ENCODE measurements around the gene FMNL1.
A peak's percentile ranks its signal among the peaks of the same experiment; 100 is the strongest.

The FMNL1 gene

GRCh38 chr17:45266372-45266926 lies 44.8 kb downstream of the FMNL1 start:
- DNase-seq = no peak
- intact Hi-C loops (cut with DNase I) = no loop called here

DNA sequence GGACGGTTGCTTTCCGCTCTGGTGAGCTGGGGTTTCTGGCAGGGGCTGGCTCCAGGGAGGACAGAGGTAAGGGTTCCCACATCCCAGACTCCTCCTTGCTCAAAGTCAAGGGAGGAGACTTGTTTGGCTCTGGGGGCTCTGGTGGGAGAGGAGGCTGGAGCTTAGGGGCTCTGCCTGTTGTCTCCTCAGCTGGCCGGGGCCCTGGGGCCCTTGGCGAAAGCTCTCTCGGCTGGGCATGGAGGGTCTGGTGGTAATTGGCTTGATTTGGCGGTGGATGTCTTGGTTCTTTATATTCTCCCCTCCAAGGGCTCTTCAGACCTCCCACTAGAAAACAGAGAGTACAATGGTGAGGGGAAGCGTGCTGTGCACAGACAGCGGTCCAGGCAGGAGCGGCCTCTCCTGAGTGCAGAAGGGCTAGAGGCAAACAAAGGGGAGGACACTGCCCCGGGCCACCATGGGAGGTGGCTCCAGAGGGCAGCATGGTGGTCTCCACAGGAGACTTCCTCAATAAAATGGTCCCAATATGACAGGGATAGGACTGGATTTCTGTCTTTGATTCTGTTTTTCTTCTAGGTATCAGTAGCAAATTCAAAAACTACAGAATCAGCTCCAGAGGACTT lies 45.9 kb downstream of the FMNL1 start:
- intact Hi-C loops (cut with DNase I) = no loop called here
- DNase-seq = no peak

DNA sequence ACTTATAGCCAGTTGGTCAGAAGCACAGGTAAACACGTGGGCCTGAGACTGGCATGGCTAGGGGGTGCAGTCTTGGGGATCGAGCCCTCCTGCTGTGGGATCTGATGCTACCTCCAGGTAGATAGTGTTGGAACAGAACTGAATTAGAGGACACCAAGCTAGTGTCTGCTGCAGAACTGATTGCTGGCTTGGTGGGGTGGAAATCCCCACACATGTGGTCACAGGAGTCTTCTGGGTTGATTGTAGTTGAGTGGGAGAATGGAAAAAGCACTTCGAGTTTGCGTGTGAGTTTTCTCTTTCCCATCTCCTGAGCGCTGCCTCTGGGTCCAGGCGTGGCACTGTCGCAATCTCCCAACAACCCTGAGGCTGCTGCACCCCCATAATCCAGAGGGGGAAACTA lies 48.2 kb downstream of the FMNL1 start:
- no peak for DNase-seq
- intact Hi-C loops (cut with DNase I) = no loop called here

DNA sequence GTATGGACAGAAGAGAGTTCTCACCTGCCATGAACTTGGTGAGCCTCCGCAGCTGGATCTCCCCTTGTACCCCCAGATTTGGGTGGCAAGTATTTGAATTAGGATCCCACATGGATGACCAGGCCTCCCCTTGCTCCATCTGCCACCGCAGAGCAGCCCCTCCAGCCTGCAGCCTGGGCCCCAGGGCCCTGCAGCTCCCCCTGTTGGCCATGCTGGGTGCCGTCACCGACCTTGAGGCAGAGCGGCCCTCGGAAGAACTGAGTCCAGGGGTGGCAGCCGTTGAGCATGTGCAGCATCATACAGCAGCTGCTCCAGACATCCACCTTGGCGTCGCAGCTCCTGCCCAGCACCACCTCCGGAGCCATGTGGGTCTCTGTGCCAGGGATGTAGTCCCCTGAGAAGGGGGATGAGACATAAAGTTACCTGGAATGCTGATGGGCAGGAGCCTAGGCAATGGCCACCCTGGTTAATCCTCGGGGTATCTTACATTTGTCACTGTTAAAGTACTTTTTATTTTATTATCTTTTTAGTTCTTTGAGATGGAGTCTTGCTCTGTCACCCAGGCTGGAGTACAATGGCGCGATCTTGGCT lies 49.2 kb downstream of the FMNL1 start:
- no peak for DNase-seq
- intact Hi-C loops (cut with DNase I) = no loop called here

DNA sequence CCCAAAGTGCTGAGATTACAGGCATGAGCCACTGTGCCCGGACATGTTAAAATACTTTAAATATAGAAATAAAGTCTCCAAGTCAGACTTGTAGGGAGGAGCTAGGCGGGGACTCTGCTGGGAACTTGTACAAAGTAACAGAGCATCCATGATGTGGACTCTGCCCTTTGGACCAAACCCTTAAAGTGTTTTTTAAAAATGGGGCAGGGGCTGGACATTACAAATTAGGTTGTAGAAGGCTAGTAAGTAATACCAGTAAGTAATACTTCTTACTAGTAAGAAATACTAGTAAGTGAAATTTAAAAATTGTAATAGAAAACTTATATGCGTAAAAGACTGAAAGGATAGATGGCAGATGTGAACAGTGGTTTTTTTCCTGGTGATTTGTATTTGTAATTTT lies 49.9 kb downstream of the FMNL1 start:
- intact Hi-C loops (cut with DNase I) = no loop called here

GRCh38 chr17:45273551-45273957 lies 51.9 kb downstream of the FMNL1 start:
- intact Hi-C loops (cut with DNase I) = no loop called here

More for the DNA sequence above, 49.9 kb downstream of the FMNL1 start:
- no peak for DNase-seq

GRCh38 chr17:45274033-45274432 lies 52.3 kb downstream of the FMNL1 start:
- no peak for DNase-seq
- intact Hi-C loops (cut with DNase I) = no loop called here

More at GRCh38 chr17:45273551-45273957, 51.9 kb downstream of the FMNL1 start:
- no peak for DNase-seq

DNA sequence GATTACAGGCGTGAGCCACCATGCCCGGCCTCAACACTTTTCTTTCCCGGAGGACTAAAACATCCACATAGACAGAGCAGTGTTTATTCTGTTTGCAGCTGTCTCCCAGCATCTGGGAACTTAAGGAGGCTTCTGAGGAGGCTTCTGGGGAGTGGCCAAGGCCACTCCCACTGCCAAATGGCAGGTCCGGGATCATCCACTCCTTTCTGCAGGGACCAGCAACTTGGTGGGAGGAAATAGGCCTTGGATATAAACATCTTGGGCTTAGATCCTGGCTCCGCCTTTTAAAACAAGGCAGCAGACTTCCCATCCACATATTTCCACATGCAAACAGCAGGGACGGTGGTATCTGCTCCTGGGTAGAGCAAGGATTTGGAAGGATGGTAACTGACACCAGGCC lies 54.3 kb downstream of the FMNL1 start:
- no peak for DNase-seq
- intact Hi-C loops (cut with DNase I) = loop anchor here (2.0 to 5.0 kb wide), 2 partner anchors 41 to 109 kb away; partner anchors contain the start of gene MAP3K14

DNA sequence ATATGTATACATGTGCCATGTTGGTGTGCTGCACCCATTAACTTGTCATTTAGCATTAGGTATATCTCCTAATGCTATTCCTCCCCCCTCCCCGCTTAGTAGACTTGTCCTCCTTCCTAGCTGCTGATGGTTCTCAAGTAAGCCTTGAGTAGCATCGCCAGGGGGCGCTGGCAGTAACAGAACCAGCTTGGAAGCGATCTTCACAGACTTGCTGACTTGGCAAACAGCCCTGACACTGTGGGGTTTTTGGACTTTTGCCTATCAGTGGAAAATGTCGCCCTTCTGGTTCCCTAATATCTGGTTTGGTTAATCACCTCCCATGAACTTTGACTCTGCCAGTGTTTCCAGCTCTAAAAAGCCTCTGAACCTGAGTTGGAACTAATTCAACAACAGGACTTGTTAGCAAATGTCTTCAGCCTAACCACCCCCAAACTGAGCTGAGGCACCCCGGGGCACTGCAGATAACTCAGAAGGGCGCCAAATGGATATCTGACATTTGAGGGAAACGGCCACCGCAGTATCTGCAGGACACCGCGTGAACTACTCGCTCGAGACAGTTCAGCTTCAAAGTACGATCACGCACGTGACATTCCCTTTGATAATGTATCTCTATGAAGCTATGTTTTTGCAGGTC lies 55.6 kb downstream of the FMNL1 start:
- peak; percentile 84 to 97 (median 92) for DNase-seq
- intact Hi-C loops (cut with DNase I) = loop anchor here (2.0 to 5.0 kb wide), 2 partner anchors 40 to 107 kb away; partner anchors contain the start of gene MAP3K14

DNA sequence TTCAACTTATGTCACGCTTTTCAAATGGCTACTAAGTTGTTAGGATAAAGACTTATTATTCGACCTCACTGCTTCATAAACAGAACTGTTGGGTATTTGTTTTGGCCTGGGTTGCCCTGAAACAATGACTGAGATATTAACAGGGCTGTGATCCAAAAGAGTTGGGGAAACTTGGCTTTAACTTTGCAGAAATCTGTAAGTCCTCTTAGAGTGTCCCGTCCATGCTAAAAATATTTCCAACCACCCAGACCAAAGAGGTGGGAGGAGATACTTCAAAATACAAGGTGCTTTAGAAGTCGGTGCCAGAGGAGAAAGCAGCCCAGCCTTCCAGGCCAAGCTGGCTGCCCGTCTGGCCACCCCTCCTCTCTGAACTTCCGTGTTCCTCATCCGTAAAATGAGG lies 56.3 kb downstream of the FMNL1 start:
- DNase-seq = no peak
- intact Hi-C loops (cut with DNase I) = loop anchor here (2.0 to 5.0 kb wide), 2 partner anchors 39 to 107 kb away; partner anchors contain the start of gene MAP3K14

- intact Hi-C loops (cut with DNase I) = loop anchor here (5.0 kb wide), 1 partner anchor 37 kb away; the partner anchor contains the start of gene MAP3K14
- DNase-seq = no peak
These were observed 58.2 kb downstream of the FMNL1 start for GRCh38 chr17:45279898-45280297.

DNA sequence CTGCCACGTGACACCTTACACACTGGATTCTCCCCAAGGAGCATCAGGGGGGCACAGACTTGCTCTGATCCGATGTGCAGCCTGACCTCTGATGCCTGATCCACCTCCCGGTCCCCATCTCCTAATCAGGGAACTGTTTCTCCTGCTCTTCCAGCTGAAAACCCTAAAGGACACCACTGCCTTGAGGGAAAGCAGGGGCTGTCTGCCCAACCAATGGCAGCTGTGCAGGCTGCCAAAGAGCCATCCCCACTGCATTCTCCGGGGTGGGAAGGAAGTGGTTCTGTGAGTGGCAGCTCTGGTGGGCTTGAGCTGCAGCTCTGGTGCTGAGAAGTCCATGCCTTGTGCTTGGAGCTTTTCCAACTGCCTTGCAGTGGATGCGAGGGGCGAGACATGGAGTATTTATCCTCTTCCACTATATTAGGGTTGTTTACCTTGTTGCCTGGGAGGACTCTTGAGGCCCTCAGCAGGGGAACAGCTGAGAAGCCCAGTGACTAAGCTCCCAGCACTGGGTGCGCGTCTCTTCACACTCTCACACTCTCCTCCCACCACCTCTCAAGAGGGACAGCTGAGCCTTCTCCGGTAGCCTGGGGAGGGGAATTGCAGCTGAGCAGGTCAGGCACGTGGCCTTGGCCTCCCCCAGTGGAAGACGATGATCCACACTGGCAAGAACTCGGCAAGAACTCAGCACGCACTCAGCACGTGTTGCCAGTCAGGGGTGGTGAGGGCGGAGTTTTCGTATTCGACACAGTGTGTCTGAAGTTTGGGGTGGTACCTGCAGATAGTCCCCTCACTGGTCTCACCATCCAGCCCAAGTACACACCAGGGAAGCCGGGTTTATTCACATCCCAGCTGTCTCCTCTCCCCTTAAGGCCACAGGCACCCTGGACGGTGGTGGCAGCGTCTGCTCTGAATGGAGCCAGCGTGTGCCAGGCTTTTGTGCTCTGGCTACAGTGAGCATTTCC lies 61.3 kb downstream of the FMNL1 start:
- intact Hi-C loops (cut with DNase I) = no loop called here
- DNase-seq = peak in 4 of 42 donors; percentile 24 to 34 (median 24)

- intact Hi-C loops (cut with DNase I) = no loop called here
- DNase-seq = no peak
These were observed 62.0 kb downstream of the FMNL1 start for GRCh38 chr17:45283711-45284110.

DNA sequence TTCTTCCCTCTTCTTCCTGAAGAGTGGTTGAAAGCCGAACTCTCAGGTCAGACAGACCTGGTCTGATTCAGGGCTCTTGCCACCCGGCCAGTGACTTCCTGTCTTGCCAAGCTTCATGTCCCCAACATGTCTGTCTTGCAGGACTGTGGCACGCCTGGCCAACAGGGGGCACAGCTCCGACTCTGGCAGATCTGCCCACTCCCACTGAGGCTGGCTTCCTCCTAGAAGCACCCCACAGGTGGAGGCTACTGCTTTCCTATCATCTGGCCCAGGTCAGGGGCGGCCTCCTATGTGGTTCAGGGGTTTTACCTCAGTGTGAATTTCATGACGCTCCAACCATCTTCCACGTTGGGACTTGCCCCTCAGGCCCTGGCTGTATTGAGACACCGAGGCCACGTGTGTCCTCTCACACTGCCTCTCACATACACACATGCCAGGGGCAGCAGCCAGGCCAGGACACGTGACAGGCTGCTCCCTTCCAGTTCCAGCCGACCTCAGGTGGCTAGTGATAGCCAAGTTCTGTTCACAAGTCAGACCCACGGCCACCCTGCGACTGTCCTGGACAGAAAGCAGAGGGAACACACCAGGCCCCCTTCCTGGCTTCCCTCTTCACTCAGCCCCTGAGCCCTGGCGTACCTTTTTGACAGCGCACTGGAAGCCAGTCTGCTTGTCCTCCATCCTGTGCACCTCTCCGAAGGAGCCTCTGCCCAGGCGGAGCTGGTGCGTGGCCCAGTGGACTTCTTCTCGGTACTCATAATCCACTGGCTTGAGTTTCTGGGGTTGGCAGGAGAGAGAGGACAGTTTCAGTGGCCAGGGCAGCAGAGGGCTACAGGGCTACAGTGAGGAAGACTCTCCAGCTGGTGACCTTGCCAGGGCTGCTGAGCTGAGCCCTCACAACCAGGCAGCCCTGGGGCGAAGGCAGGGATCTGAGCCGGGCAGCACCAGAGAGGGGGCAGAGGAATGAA lies 62.8 kb downstream of the FMNL1 start:
- intact Hi-C loops (cut with DNase I) = no loop called here
- DNase-seq = no peak

DNA sequence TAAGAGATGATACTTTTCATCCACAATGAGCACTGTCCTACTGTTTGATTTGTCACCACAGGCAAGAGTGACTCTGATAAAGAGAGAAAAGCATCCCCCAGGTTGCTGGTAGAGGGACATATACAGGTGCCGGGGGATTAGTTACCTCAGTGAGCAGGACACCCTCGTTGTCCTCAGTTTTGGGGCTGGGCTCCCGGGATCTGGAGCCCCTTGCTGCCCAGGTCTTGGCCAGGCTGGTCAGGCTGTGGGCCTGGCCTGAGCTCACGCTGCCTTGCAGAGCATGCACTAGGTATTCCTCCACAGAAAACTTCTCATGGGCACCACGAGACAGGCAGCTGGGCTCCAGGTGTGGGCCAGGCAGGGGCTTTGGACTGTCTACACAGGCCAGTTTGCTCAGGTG lies 64.6 kb downstream of the FMNL1 start:
- DNase-seq = no peak
- intact Hi-C loops (cut with DNase I) = no loop called here

GRCh38 chr17:45287526-45288500 lies 66.1 kb downstream of the FMNL1 start:
- peak in 9 of 42 donors; percentile 22 to 65 (median 29) for DNase-seq
- intact Hi-C loops (cut with DNase I) = no loop called here

- intact Hi-C loops (cut with DNase I) = no loop called here
- DNase-seq = peak in 30 of 42 donors; percentile 9 to 83 (median 52)
These were observed 67.1 kb downstream of the FMNL1 start for GRCh38 chr17:45288825-45289224.
